Gastroesophageal sphincter (tissue), 4 donors: ENCODE measurements around the gene RNU6-8. TPM values are rescaled to one million over a fixed set of nuclear protein-coding genes. Genes with fewer than 3 reads are reported as not detected.

Source experiments
- ATAC-seq: fragments of 150-250 bp; one replicate; pipeline ENCODE4 v1.9.1; 2016; ENCODE audit warnings: mild to moderate bottlenecking, moderate library complexity
- H3K27ac ChIP-seq, 4 donors: fragments of 200-600 bp; sonication (generic) in 3 of 4; 1 replicate in 3 of 4; 2 replicates in 1 of 4; pipeline ENCODE4 v1.5.1; 2016 to 2019
- H3K27me3 ChIP-seq: fragments of 200-600 bp; sonication (generic); one replicate; pipeline ENCODE4 v1.5.1; 2019
- H3K36me3 ChIP-seq, 2 donors: fragments of 200-600 bp; sonication (generic); one replicate each; pipeline ENCODE4 v1.5.1; 2019; ENCODE audit warnings: control low read depth in 1 of 2
- H3K4me1 ChIP-seq, 3 donors: fragments of 200-600 bp; sonication (generic); 1 replicate in 2 of 3; 2 replicates in 1 of 3; pipeline ENCODE4 v1.5.1; 2016 to 2019; ENCODE audit warnings: control low read depth in 2 of 3
- H3K4me3 ChIP-seq, 2 donors: fragments of 200-600 bp; sonication (generic); one replicate each; pipeline ENCODE4 v1.5.1; 2019; ENCODE audit warnings: mild to moderate bottlenecking in 1 of 2, moderate library complexity in 1 of 2
- H3K9me3 ChIP-seq, 3 donors: fragments of 200-600 bp; sonication (generic); one replicate each; pipeline ENCODE4 v1.5.1; 2017 to 2019; ENCODE audit warnings: control low read depth in 2 of 3
- EP300 ChIP-seq: sonication (generic); formaldehyde crosslinking; IDR thresholded peaks from one replicate; pipeline ENCODE4 v1.6.1; 2017; ENCODE audit warnings: antibody characterized with exemption, mild to moderate bottlenecking
- POLR2A ChIP-seq, 2 donors: fragments of 450-650 bp; IDR thresholded peaks; one replicate each; pipeline ENCODE4 v1.6.1; 2017; ENCODE audit warnings: antibody characterized with exemption in 2 of 2, mild to moderate bottlenecking in 2 of 2, moderate library complexity in 1 of 2
- POLR2AphosphoS5 ChIP-seq: sonication (generic); formaldehyde crosslinking; IDR thresholded peaks from one replicate; pipeline ENCODE4 v1.6.1; 2017; ENCODE audit warnings: antibody characterized with exemption
- WGBS, 2 donors: methylation state at CpG; one replicate each; pipeline ENCODE4 v1.1.5; 2018; ENCODE audit warnings: low coverage in 1 of 2; 5-methylcytosine and 5-hydroxymethylcytosine counted together
- total RNA-seq, 4 donors: library from RNA; depleted of rRNA; stranded (reverse); fragments of >200 nt; gene quantifications; one replicate each; pipeline ENCODE4 v1.1.0, GENCODE V29; 2016
- TF ChIP-seq, protein P1 (sequence below), 4 experiments: fragments of 200-600 bp in 2 of 4; fragments of 450-650 bp in 2 of 4; sonication (generic) in 1 of 4; IDR thresholded peaks; one replicate each; pipeline ENCODE4 v1.5.1; 2017 to 2019; ENCODE audit warnings: antibody characterized with exemption in 4 of 4, mild to moderate bottlenecking in 2 of 4, moderate library complexity in 2 of 4

The RNU6-8 gene
- total RNA-seq, 4 donors from 2014 or later: not detected

DNA sequence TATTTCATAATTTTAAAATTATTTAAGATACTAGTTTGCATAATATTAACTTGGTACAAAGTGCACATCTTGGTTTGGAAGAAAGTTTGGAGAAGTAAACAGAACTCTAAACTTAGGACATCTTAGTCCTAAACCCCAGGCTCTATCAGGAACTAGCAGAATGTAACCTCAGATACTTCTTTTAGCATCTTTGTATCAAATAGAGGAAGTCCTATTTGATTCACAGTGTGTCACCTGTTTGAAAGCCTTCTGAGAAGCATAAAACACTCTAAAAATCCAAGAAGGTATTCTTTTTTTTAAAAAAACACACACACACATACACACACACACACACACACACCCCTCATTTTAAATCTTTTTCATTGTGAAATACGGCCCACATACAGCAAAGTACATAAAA is 13.3 kb downstream of the RNU6-8 start:
- H3K36me3 ChIP-seq: no peaks in the 10 kb centered on the region
- H3K4me1 ChIP-seq: no peaks in the 10 kb centered on the region
- no peak overlapping the region for H3K27ac ChIP-seq
- TF ChIP-seq POLR2AphosphoS5 (no peak), EP300 (no peak), POLR2A (IDR thresholded peaks at IDR 0.05) (no peak)
- TF ChIP-seq, protein P1, sequence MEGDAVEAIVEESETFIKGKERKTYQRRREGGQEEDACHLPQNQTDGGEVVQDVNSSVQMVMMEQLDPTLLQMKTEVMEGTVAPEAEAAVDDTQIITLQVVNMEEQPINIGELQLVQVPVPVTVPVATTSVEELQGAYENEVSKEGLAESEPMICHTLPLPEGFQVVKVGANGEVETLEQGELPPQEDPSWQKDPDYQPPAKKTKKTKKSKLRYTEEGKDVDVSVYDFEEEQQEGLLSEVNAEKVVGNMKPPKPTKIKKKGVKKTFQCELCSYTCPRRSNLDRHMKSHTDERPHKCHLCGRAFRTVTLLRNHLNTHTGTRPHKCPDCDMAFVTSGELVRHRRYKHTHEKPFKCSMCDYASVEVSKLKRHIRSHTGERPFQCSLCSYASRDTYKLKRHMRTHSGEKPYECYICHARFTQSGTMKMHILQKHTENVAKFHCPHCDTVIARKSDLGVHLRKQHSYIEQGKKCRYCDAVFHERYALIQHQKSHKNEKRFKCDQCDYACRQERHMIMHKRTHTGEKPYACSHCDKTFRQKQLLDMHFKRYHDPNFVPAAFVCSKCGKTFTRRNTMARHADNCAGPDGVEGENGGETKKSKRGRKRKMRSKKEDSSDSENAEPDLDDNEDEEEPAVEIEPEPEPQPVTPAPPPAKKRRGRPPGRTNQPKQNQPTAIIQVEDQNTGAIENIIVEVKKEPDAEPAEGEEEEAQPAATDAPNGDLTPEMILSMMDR (IDR thresholded peaks at IDR 0.05): no peak
- no peak for ATAC-seq
- no peaks in the 10 kb centered on the region for H3K27me3 ChIP-seq
- WGBS, 2 donors: 88 to 100% methylated on average over 1 of the region's 1 CpG
- H3K4me3 ChIP-seq: no peak overlapping the region
- H3K9me3 ChIP-seq: peaks cover 0 to 10% (median 0%) of the 10 kb centered on the region in 3 donors

DNA sequence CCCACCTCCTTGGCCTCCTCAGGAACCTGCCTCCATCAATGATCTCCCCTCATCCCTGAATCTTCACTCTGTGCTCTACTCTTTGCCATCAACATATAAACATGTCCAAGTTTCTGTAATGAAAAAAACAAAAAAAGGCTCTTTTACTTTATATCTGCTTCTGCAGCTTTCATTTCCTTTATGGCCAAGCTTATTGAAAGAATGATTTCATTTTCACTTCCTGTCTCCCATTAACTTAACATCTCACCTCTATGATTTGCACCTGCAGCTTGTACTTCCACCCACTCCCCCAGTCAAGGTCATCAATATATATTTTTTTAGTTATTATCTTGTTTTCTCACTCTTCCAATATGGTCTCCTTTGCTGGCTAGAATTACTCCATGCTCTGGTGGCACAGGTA is 16.8 kb downstream of the RNU6-8 start:
- Histone ChIP-seq H3K27ac (no peak overlapping the region), H3K36me3 (no peaks in the 10 kb centered on the region), H3K4me3 (no peak overlapping the region), H3K27me3 (no peaks in the 10 kb centered on the region), H3K9me3 (peaks cover 0 to 12% (median 0%) of the 10 kb centered on the region in 3 donors), H3K4me1 (no peaks in the 10 kb centered on the region)
- no peak for ATAC-seq
- no peak for TF ChIP-seq POLR2AphosphoS5
- no peak for TF ChIP-seq POLR2A (IDR thresholded peaks at IDR 0.05)
- no peak for TF ChIP-seq EP300
- TF ChIP-seq, protein P1 (IDR thresholded peaks at IDR 0.05): no peak

DNA sequence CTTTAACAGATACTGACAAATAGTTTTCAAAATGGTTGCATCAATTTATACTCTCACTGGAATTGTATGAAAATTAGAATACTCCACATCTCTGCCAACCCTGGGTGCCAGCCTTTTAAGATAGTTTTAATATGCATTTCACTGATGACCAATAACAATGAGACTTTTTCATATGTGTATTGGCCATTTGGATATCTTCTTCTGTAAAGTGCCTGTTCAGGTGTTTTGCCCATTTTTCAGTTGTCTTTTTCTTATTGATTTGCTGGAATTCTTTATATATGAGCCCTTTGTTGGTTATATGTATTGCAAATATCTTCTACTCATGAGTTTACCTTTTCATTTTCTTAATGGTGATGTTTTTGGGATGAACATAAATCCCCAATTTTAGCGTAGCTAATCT is 18.0 kb downstream of the RNU6-8 start:
- Histone ChIP-seq H3K27ac (no peak overlapping the region), H3K36me3 (no peaks in the 10 kb centered on the region), H3K4me1 (no peaks in the 10 kb centered on the region), H3K27me3 (no peaks in the 10 kb centered on the region), H3K9me3 (peaks cover 0 to 12% (median 0%) of the 10 kb centered on the region in 3 donors), H3K4me3 (no peak overlapping the region)
- TF ChIP-seq, protein P1 (IDR thresholded peaks at IDR 0.05): no peak
- TF ChIP-seq POLR2A (IDR thresholded peaks at IDR 0.05) (no peak), EP300 (no peak), POLR2AphosphoS5 (no peak)
- WGBS, 2 donors: 100% methylated on average over 1 of the region's 1 CpG
- ATAC-seq: no peak

DNA sequence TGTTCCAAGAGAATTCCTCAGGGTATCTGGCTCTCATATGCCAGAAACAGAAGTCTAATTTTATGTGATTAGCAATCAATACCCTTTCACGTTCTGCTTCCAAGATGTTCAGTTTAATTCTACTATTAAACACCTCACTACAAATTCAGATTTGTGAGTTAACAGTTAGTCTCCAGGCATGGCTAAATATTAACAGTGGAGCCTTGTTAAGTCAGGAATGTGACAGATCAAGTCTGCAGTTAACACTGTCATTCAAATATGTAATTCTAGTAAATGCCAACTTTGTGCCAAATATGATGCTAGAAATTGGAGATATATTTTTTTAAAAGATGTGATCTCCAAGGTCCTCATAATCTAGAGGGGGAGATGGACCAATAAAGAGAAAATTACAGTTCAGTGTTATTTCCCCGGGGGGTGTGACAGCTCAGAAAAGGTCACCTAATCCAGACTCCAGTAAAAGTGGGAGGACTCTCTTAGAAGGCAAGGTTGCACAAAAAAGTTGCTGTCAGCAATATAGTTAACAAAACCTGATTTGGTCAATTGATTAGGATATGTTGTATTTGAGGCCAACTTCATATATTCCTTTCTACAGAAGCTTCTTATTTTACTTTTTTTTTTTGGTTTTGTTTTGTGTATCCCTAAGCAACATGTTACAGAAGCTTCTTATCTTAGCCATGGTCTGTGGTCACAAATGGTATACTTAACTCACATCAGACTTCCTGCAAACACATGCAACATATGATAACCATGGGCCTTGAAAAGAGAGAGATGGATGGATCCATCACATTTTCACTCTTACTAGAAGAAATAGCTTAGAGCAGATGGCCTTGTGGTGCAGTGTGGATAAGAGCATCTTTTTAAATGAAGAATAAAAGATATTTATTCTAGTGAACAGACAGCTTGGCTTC is 19.7 kb downstream of the RNU6-8 start:
- no peak for ATAC-seq
- TF ChIP-seq POLR2AphosphoS5 (no peak), EP300 (no peak), POLR2A (IDR thresholded peaks at IDR 0.05) (no peak)
- TF ChIP-seq, protein P1 (IDR thresholded peaks at IDR 0.05): no peak
- no peak overlapping the region for H3K4me3 ChIP-seq
- no peaks in the 10 kb centered on the region for H3K4me1 ChIP-seq
- no peaks in the 10 kb centered on the region for H3K27me3 ChIP-seq
- no peaks in the 10 kb centered on the region for H3K36me3 ChIP-seq
- WGBS, 2 donors: 64 to 89% methylated on average over 2 of the region's 2 CpGs
- peaks cover 0 to 12% (median 0%) of the 10 kb centered on the region in 3 donors for H3K9me3 ChIP-seq
- H3K27ac ChIP-seq: no peak overlapping the region

DNA sequence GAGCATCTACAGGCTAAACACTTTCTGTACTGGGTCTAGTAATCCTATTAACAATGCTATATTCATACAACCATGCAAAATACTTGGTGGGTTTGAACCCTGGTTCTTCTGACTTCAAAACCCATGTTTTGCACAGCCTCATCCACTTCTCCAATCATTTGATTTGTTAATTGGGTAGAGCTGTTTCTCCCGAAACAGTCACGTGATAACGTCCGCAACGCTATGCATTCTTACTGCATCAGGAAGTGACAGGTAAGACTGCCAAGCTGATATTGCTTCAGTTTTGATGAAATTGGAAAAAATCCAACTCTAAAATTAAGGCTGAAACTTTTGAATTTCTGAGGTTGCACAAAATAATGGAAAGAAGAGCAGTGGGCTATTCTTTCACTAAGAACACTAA is 31.6 kb downstream of the RNU6-8 start:
- Histone ChIP-seq H3K4me3 (no peak overlapping the region), H3K27ac (no peak overlapping the region), H3K4me1 (no peaks in the 10 kb centered on the region), H3K36me3 (no peaks in the 10 kb centered on the region), H3K27me3 (no peaks in the 10 kb centered on the region), H3K9me3 (no peaks in the 10 kb centered on the region)
- no peak for ATAC-seq
- TF ChIP-seq EP300 (no peak), POLR2A (IDR thresholded peaks at IDR 0.05) (no peak), POLR2AphosphoS5 (no peak)
- TF ChIP-seq, protein P1 (IDR thresholded peaks at IDR 0.05): no peak
- 81 to 91% methylated on average over 5 of the region's 5 CpGs for WGBS, 2 donors
